Lung microvascular endothelial cell (primary cell): ENCODE data around the gene PFAS. TPM values are rescaled to one million over a fixed set of nuclear protein-coding genes. Genes with fewer than 3 reads are reported as not detected.

ENCODE experiments used
- DNase-seq, 2 donors: peaks; one replicate each; pipeline versions ENCODE4 v3.0.0 to v3.0.0-alpha.2; 2010; ENCODE audit warnings: low read depth in 2 of 2
- total RNA-seq: library from RNA; depleted of rRNA; stranded (reverse); fragments of >200 nt; gene quantifications from 2 replicates; pipeline ENCODE4 v1.2.1, GENCODE V29; 2014

PFAS gene
- total RNA-seq, 1 donor from 2014 or later = 12.7 TPM

GRCh38 chr17:8267480-8268147, 18.5 kb downstream of the PFAS start:
- no peak for DNase-seq

GRCh38 chr17:8268550-8269298, 19.6 kb downstream of the PFAS start:
- DNase-seq = no peak

GRCh38 chr17:8272421-8272820, 23.3 kb downstream of the PFAS start:
- no peak for DNase-seq

GRCh38 chr17:8273884-8274444, 24.9 kb downstream of the PFAS start:
- no peak for DNase-seq

- no peak for DNase-seq
Measured at GRCh38 chr17:8274816-8275215, 25.7 kb downstream of the PFAS start.

- no peak for DNase-seq
Measured at GRCh38 chr17:8275421-8276290, 26.6 kb downstream of the PFAS start.

GRCh38 chr17:8277317-8277716, 28.2 kb downstream of the PFAS start:
- DNase-seq = no peak

GRCh38 chr17:8282345-8282744, 33.3 kb downstream of the PFAS start:
- DNase-seq = no peak

GRCh38 chr17:8283356-8283755, 34.3 kb downstream of the PFAS start:
- no peak for DNase-seq

- no peak for DNase-seq
Measured at GRCh38 chr17:8284126-8284525, 35.0 kb downstream of the PFAS start.

GRCh38 chr17:8285270-8286181, 36.4 kb downstream of the PFAS start:
- DNase-seq = no peak

- no peak for DNase-seq
Measured at GRCh38 chr17:8287651-8288335, 38.7 kb downstream of the PFAS start.

GRCh38 chr17:8288336-8289102, 39.4 kb downstream of the PFAS start, which contains the start of gene RANGRF:
TSS of gene RANGRF (plus strand) at chr17:8288670. CDS start at chr17:8288789, 119 bp downstream.
- peak; percentile 79 to 80 for DNase-seq

- DNase-seq = no peak
Measured at GRCh38 chr17:8289103-8289397, 40.0 kb downstream of the PFAS start.

- no peak for DNase-seq
Measured at GRCh38 chr17:8290043-8290442, 41.0 kb downstream of the PFAS start.

GRCh38 chr17:8292639-8293395, 43.7 kb downstream of the PFAS start:
- no peak for DNase-seq

GRCh38 chr17:8294361-8294760, 45.3 kb downstream of the PFAS start:
- no peak for DNase-seq

GRCh38 chr17:8294814-8295316, 45.8 kb downstream of the PFAS start:
- no peak for DNase-seq

GRCh38 chr17:8300226-8300625, 51.1 kb downstream of the PFAS start:
- no peak for DNase-seq
